SK-N-SH (cell line): ENCODE data around the gene NFIX. TPM values are rescaled to one million over a fixed set of nuclear protein-coding genes. Genes with fewer than 3 reads are reported as not detected.

Experiments used
- CTCF ChIA-PET: fragments of 300-600, 350-600 bp; formaldehyde crosslinking; extraction: SDS; loops from one replicate; lab custom pipeline; 2021; lab: Yijun Ruan, JAX
- POLR2A ChIA-PET: fragments of 350-600 bp; sonication (Branson Sonifier 250); formaldehyde crosslinking; extraction: SDS; loops from one replicate; lab custom pipeline; 2020; ENCODE audit warnings: antibody characterized with exemption, inconsistent platforms; lab: Yijun Ruan, JAX
- DNase-seq: peaks from one replicate; pipeline ENCODE4 v3.0.0; 2012
- H2AFZ ChIP-seq: fragments of 200-600 bp; sonication (generic); 2 replicates; pipeline ENCODE4 v1.8.1; 2016; ENCODE audit warnings: antibody characterized with exemption, mild to moderate bottlenecking, low read depth
- H3F3A ChIP-seq: fragments of 200-600 bp; sonication (generic); replicated peaks from 2 replicates; pipeline ENCODE3; 2016; ENCODE audit warnings: antibody characterized with exemption, mild to moderate bottlenecking; ENCODE audit not compliant: insufficient read depth
- H3K27ac ChIP-seq, 2 experiments: fragments of 200-500 bp in 1 of 2; fragments of 200-600 bp in 1 of 2; sonication (Bioruptor generic) in 1 of 2; sonication (generic), shearing (Covaris generic) in 1 of 2; 2 replicates each; pipeline versions ENCODE4 v1.5.1 to v1.6.1; 2014 to 2016; ENCODE audit warnings: low read depth in 2 of 2, inconsistent platforms in 1 of 2, low read length in 1 of 2, mild to moderate bottlenecking in 1 of 2, mixed read lengths in 1 of 2
- H3K27me3 ChIP-seq: fragments of 200-600 bp; sonication (generic), shearing (Covaris generic); 2 replicates; pipeline ENCODE4 v1.6.1; 2016; ENCODE audit warnings: mixed run types; ENCODE audit not compliant: insufficient read depth
- H3K36me3 ChIP-seq, 2 experiments: fragments of 200-500 bp in 1 of 2; fragments of 200-600 bp in 1 of 2; sonication (Bioruptor generic) in 1 of 2; sonication (generic) in 1 of 2; replicated peaks in 1 of 2; 2 replicates each; pipeline versions ENCODE3 to v1.5.1; 2014 to 2016; ENCODE audit warnings: low read length in 1 of 2, mild to moderate bottlenecking in 1 of 2; ENCODE audit not compliant: insufficient read depth in 2 of 2, control insufficient read depth in 1 of 2
- H3K4me1 ChIP-seq, 2 experiments: fragments of 200-500 bp in 1 of 2; fragments of 200-600 bp in 1 of 2; sonication (Bioruptor generic) in 1 of 2; sonication (generic), shearing (Covaris generic) in 1 of 2; 2 replicates each; pipeline versions ENCODE4 v1.5.1 to v1.6.1; 2014 to 2016; ENCODE audit warnings: low read depth in 1 of 2, low read length in 1 of 2, mixed run types in 1 of 2; ENCODE audit not compliant: insufficient read depth in 2 of 2, control insufficient read depth in 1 of 2
- H3K4me2 ChIP-seq: fragments of 200-600 bp; sonication (generic), shearing (Covaris generic); 2 replicates; pipeline ENCODE4 v1.6.1; 2017; ENCODE audit warnings: mixed run types
- H3K4me3 ChIP-seq, 2 experiments: fragments of 200-500 bp in 1 of 2; fragments of 200-600 bp in 1 of 2; sonication (Bioruptor generic) in 1 of 2; sonication (generic), shearing (Covaris generic) in 1 of 2; 2 replicates each; pipeline versions ENCODE4 v1.5.1 to v1.8.1; 2014 to 2016; ENCODE audit warnings: low read depth in 2 of 2, inconsistent platforms in 1 of 2, low read length in 1 of 2, mild to moderate bottlenecking in 1 of 2, mixed read lengths in 1 of 2, moderate library complexity in 1 of 2
- H3K79me2 ChIP-seq: fragments of 200-600 bp; sonication (generic); 2 replicates; pipeline ENCODE4 v1.8.1; 2017; ENCODE audit warnings: mild to moderate bottlenecking; ENCODE audit not compliant: insufficient read depth
- H3K9ac ChIP-seq: fragments of 200-600 bp; sonication (generic); 2 replicates; pipeline ENCODE4 v1.6.1; 2017; ENCODE audit warnings: mixed run types
- H3K9me2 ChIP-seq: fragments of 200-600 bp; sonication (generic); 2 replicates; pipeline ENCODE4 v1.6.1; 2017; ENCODE audit warnings: mixed run types
- H3K9me3 ChIP-seq: fragments of 200-600 bp; sonication (generic); 2 replicates; pipeline ENCODE4 v1.6.1; 2017; ENCODE audit warnings: mixed run types, mild to moderate bottlenecking, moderate library complexity
- H4K20me1 ChIP-seq: fragments of 200-600 bp; sonication (generic); 2 replicates; pipeline ENCODE4 v1.6.1; 2017; ENCODE audit warnings: mild to moderate bottlenecking, mixed run types; ENCODE audit not compliant: insufficient read depth
- ELF1 ChIP-seq: IDR thresholded peaks from 2 replicates; pipeline ENCODE4 v1.4.0; 2012
- GABPA ChIP-seq: IDR thresholded peaks from 2 replicates; pipeline ENCODE4 v1.4.0; 2012; ENCODE audit warnings: low read depth, mild to moderate bottlenecking
- GATA2 ChIP-seq: sonication (generic); formaldehyde crosslinking; IDR thresholded peaks from 2 replicates; pipeline ENCODE4 v1.5.0; 2020; ENCODE audit warnings: mild to moderate bottlenecking, missing genetic modification reagents
- NFIC ChIP-seq: IDR thresholded peaks from 2 replicates; pipeline ENCODE4 v1.4.0; 2012; ENCODE audit warnings: borderline replicate concordance
- POLR2AphosphoS5 ChIP-seq: IDR thresholded peaks from 2 replicates; pipeline ENCODE4 v1.6.1; 2012; ENCODE audit warnings: low read depth, low read length
- RAD21 ChIP-seq: IDR thresholded peaks from 2 replicates; pipeline ENCODE4 v1.6.1; 2012; ENCODE audit warnings: mild to moderate bottlenecking, low read length
- RCOR1 ChIP-seq: fragments of 150-350 bp; IDR thresholded peaks from 2 replicates; pipeline ENCODE4 v1.6.1; 2017; ENCODE audit warnings: antibody characterized with exemption, low read length
- TAF1 ChIP-seq: IDR thresholded peaks from 2 replicates; pipeline ENCODE4 v1.6.1; 2012; ENCODE audit warnings: low read depth, mild to moderate bottlenecking, low read length, moderate library complexity, borderline replicate concordance
- WGBS: methylation state at CpG from one replicate; pipeline ENCODE4 v1.1.6; 2017; ENCODE audit warnings: low lambda C conversion rate; 5-methylcytosine and 5-hydroxymethylcytosine counted together
- polyA plus RNA-seq, 3 experiments: library from polyadenylated mRNA; depleted of rRNA; stranded (reverse); fragments of >200 nt; gene quantifications; 2 replicates each; pipeline ENCODE4 v1.2.3, GENCODE V29; 2012
- TF ChIP-seq, protein P1 (sequence below): fragments of 150-350 bp; IDR thresholded peaks from 2 replicates; pipeline ENCODE4 v1.6.1; 2017; ENCODE audit warnings: antibody characterized with exemption, low read length, low read depth, borderline replicate concordance
- TF ChIP-seq, protein P2 (sequence below): IDR thresholded peaks from 2 replicates; pipeline ENCODE4 v1.4.0; 2012; ENCODE audit warnings: low read depth
- TF ChIP-seq, protein P3 (sequence below): IDR thresholded peaks from 2 replicates; pipeline ENCODE4 v1.6.1; 2012; ENCODE audit warnings: mild to moderate bottlenecking, low read depth, low read length, moderate library complexity

The NFIX gene
- polyA plus RNA-seq, 1 of the 3 experiments (the other 2 are of a cell fraction) = 14.8 TPM

DNA sequence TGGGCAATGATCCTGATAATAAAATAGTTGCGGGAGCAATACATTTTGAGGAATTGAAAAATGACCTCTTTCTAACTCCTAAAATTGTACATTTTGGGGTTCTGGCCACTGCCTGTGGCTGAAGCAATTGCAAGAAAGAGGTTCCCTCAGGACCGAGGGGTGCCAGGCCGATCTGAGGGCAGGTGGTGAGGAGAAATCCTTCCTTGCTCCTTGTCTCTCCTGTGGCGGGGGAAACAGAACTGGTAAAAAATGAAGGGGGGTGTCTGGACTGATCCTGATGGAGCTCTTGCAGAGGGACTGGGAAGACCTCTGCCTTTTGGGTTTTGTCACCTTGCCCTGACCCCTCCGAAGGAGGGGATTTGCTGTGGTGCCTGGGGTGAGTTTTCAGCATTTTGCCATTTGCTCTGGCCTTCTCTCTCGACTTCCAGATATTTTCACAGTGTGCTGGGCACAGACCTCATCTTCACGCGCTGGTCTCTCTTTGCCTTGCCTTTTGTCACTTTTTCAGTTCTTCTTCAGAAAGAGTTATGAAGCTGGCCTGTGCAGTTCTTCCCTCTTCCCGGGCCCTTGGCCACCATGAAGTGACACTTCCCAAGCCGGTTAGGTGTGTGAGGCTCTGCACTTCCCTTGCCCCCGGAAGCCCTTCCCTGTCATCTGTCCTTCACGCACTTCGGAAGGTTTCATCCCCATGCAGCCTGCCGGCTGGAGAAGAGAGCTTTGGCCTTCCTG is 22.2 kb downstream of the NFIX start (continued):
- TF ChIP-seq, protein P1, sequence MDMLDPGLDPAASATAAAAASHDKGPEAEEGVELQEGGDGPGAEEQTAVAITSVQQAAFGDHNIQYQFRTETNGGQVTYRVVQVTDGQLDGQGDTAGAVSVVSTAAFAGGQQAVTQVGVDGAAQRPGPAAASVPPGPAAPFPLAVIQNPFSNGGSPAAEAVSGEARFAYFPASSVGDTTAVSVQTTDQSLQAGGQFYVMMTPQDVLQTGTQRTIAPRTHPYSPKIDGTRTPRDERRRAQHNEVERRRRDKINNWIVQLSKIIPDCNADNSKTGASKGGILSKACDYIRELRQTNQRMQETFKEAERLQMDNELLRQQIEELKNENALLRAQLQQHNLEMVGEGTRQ = no peak
- TF ChIP-seq POLR2AphosphoS5 (no peak), GATA2 (CRISPR knock-in tag) (no peak), TAF1 (no peak)

DNA sequence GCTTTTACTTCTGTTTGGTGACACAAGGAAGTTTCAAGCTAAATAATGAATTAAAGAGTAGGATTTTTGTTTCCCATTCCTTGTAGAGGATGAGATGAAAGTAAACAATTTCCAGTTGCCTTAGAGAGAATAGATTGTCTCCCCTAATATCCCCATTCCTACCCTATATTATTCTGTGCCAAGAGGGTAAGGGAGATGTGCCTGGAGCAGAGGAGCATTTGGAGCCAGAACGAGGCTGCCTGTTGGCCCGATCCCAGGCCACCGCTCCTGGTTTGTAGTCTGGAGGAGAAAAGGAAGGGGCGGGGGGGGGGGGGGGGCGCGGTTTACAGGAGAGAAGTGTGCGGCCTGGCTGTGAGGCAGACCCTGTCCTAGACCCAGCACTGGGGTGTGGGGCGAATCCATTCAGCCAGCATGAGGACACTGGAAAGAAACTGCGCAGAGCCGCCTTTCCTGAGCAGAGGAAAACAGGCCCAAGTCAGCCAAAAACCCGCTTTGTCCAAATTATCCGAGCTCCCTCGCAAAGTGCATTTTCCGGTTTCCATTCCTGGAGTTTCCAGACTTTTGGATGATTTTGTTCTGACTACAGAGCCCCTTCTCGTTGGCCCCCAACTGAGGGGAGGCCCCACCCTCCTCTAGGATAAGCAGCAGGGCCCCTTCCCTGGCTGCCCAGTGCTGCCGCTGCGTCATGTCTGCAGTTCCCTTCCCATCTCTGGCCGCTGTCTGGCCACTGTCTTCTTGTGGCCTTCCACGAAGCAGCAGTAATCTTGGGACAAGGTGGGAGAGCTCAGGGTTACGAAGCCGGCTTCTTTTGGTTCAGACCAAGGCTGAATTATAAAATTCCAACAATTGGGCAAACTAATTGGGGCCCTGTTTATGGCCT is 23.0 kb downstream of the NFIX start:
- Histone ChIP-seq H3K4me2 (0 out of 2 replicates have a peak overlapping the region, but pooled peaks have one; percentile 29), H3K79me2 (peaks cover 12% of the 10 kb centered on the region; the same call in 1 of the 2 replicates), H3K9me2 (no peaks in the 10 kb centered on the region), H4K20me1 (no peaks in the 10 kb centered on the region), H3K4me3 (no peak overlapping the region), H3K9ac (no peak overlapping the region), H3K9me3 (no peaks in the 10 kb centered on the region), H3K27me3 (no peaks in the 10 kb centered on the region)
- 60% methylated on average over 18 of the region's 21 CpGs for WGBS
- CTCF ChIA-PET = interaction anchor here (0.6 to 2.9 kb wide), 14 partner anchors 12 to 76 kb away, joined by 3 to 12 read pairs (median 4); no protein-coding TSS in a partner anchor
- TF ChIP-seq, protein P2, sequence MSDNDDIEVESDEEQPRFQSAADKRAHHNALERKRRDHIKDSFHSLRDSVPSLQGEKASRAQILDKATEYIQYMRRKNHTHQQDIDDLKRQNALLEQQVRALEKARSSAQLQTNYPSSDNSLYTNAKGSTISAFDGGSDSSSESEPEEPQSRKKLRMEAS = no peak
- TF ChIP-seq RCOR1 (no peak), POLR2AphosphoS5 (no peak), GATA2 (CRISPR knock-in tag) (no peak), RAD21 (no peak), NFIC (no peak), ELF1 (no peak), GABPA (no peak)
- TF ChIP-seq, protein P3, sequence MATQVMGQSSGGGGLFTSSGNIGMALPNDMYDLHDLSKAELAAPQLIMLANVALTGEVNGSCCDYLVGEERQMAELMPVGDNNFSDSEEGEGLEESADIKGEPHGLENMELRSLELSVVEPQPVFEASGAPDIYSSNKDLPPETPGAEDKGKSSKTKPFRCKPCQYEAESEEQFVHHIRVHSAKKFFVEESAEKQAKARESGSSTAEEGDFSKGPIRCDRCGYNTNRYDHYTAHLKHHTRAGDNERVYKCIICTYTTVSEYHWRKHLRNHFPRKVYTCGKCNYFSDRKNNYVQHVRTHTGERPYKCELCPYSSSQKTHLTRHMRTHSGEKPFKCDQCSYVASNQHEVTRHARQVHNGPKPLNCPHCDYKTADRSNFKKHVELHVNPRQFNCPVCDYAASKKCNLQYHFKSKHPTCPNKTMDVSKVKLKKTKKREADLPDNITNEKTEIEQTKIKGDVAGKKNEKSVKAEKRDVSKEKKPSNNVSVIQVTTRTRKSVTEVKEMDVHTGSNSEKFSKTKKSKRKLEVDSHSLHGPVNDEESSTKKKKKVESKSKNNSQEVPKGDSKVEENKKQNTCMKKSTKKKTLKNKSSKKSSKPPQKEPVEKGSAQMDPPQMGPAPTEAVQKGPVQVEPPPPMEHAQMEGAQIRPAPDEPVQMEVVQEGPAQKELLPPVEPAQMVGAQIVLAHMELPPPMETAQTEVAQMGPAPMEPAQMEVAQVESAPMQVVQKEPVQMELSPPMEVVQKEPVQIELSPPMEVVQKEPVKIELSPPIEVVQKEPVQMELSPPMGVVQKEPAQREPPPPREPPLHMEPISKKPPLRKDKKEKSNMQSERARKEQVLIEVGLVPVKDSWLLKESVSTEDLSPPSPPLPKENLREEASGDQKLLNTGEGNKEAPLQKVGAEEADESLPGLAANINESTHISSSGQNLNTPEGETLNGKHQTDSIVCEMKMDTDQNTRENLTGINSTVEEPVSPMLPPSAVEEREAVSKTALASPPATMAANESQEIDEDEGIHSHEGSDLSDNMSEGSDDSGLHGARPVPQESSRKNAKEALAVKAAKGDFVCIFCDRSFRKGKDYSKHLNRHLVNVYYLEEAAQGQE = no peak
- TF ChIP-seq, all 33 proteins: peak for 0
- DNase-seq = peak; percentile 89
- peaks cover 27 to 49% of the 10 kb centered on the region in 2 experiments for H3K4me1 ChIP-seq
- no peaks in the 10 kb centered on the region for H3K36me3 ChIP-seq
- peaks cover 9% of the 10 kb centered on the region for H3F3A ChIP-seq
- H3K27ac ChIP-seq = peak overlapping the region; percentile 14 to 86; a peak in 2 of 4 replicates
- H2AFZ ChIP-seq = no peak overlapping the region
- POLR2A ChIA-PET = no interaction called here
